ENCODE measurements around the gene SLC40A1. TPM values are rescaled to one million over a fixed set of nuclear protein-coding genes. Genes with fewer than 3 reads are reported as not detected.

SLC40A1 gene
- total RNA-seq, 1 donor from 2014 or later, result 3.1 TPM

DNA sequence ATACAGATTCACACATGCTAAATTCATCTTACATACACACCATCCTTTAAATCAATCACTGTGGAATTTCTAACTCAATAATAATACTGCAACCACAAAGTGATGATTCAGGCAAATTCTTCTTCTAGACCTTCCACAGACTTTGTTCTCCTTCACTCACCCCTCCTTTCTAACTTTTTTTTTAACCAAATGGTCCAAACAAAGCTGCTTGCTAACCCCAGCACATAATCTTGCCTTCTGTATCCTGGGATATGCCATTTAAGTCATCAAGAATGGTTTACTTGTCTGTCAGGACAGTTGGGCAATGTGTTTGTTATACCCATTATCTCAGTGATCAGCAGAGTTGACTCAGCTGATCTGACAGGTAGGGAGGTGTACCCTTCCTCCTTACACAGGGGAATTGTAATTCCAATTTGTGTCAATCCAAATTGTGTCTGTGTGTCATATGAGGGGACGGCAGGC lies 10.0 kb downstream of the SLC40A1 start:
- Histone ChIP-seq H3K9me3 (ENCODE audit: insufficient read depth, low read depth, low read length) (no peaks in the 10 kb centered on the region), H3K4me2 (ENCODE audit: low read length) (peak overlapping the region; percentile 51), H3K4me1 (ENCODE audit: insufficient read depth, low read length) (peaks cover 18% of the 10 kb centered on the region), H3K27ac (ENCODE audit: low read depth, low read length) (no peak overlapping the region), H3K27me3 (ENCODE audit: insufficient read depth, low read length) (no peaks in the 10 kb centered on the region), H3K36me3 (ENCODE audit: insufficient read depth, low read length) (no peaks in the 10 kb centered on the region), H3K9ac (ENCODE audit: low read length) (no peak overlapping the region), H4K20me1 (ENCODE audit: insufficient read depth, low read length) (no peaks in the 10 kb centered on the region), H2AFZ (ENCODE audit: low read depth, low read length) (no peak overlapping the region), H3K79me2 (ENCODE audit: insufficient read depth, low read length) (no peaks in the 10 kb centered on the region), H3K4me3 (ENCODE audit: insufficient read depth, low read depth, low read length) (no peak overlapping the region)
- peak; percentile 89 for DNase-seq (ENCODE audit: low read depth)
- Mint-ChIP-seq H3K27me3 (ENCODE audit: low read depth, unreplicated experiment) (no peaks in the 10 kb centered on the region), H3K36me3 (ENCODE audit: low read depth, unreplicated experiment) (no peaks in the 10 kb centered on the region), H3K4me3 (ENCODE audit: unreplicated experiment) (no peak overlapping the region), H3K4me1 (ENCODE audit: low read depth, unreplicated experiment) (peaks cover 12% of the 10 kb centered on the region), H3K27ac (ENCODE audit: unreplicated experiment) (no peak overlapping the region), H3K9me3 (ENCODE audit: unreplicated experiment) (peaks cover 1% of the 10 kb centered on the region)
- TF ChIP-seq, protein P1, sequence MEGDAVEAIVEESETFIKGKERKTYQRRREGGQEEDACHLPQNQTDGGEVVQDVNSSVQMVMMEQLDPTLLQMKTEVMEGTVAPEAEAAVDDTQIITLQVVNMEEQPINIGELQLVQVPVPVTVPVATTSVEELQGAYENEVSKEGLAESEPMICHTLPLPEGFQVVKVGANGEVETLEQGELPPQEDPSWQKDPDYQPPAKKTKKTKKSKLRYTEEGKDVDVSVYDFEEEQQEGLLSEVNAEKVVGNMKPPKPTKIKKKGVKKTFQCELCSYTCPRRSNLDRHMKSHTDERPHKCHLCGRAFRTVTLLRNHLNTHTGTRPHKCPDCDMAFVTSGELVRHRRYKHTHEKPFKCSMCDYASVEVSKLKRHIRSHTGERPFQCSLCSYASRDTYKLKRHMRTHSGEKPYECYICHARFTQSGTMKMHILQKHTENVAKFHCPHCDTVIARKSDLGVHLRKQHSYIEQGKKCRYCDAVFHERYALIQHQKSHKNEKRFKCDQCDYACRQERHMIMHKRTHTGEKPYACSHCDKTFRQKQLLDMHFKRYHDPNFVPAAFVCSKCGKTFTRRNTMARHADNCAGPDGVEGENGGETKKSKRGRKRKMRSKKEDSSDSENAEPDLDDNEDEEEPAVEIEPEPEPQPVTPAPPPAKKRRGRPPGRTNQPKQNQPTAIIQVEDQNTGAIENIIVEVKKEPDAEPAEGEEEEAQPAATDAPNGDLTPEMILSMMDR (IDR thresholded peaks at IDR 0.05; ENCODE audit: insufficient read depth, low read depth, low read length), result no peak
- TF ChIP-seq EZH2 (IDR thresholded peaks at IDR 0.05; ENCODE audit: insufficient read depth, low read length), result no peak
- no peak for FAIRE-seq

DNA sequence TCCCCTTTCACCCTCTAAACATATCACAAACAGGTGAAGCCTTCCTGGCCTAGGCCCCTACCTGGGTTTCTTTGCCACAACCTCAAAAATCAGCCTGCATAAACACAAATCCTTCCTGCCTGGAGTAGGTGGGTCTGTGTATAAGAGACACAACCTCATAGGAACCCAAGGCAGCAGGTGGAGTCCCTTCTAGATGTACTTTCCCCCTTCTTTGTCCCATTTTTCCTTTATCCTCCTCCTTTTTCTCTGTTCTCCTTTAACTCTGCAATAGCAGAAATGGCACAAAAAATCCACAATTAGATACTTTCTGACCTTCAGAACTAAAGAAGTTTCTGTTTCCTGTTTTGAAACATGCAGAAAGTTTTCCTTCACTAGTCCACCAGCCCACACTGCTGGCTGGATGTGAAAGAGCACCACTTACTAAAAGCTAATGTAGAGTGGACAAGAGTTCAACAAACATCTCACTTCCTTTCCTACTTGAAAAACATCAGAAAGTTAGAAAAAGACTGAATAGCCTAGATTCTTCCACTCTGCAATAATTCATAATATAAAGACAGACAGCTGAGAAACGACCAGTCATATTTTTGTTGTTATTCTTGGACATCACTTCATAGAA lies 11.2 kb downstream of the SLC40A1 start:
- TF ChIP-seq, protein P1 (IDR thresholded peaks at IDR 0.05; ENCODE audit: insufficient read depth, low read depth, low read length), result no peak
- no peak for TF ChIP-seq EZH2 (IDR thresholded peaks at IDR 0.05; ENCODE audit: insufficient read depth, low read length)

DNA sequence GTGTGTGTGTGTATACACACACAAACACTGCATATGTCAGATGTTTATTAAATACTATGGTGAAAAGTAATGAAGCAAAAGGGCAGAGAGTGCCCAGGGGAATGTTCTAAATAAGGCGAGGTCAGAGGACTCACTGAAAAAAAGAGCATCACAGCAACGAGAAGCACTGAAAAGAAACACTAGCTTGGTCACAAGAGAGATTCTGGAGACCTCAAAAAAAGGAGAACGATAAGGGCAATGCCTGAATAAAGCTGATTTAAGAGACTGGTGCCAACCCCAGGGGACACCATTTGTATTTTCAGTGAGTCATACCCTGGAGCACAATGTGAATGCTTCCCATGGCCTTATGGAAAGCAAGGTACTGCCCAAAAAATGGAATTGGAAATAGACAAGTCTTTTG lies 14.5 kb downstream of the SLC40A1 start:
- H3K79me2 ChIP-seq (ENCODE audit: insufficient read depth, low read length), result no peaks in the 10 kb centered on the region
- H3K9ac ChIP-seq (ENCODE audit: low read length), result no peak overlapping the region
- no peak overlapping the region for H3K4me3 Mint-ChIP-seq (ENCODE audit: unreplicated experiment)
- H3K27me3 ChIP-seq (ENCODE audit: insufficient read depth, low read length), result no peaks in the 10 kb centered on the region
- H3K36me3 ChIP-seq (ENCODE audit: insufficient read depth, low read length), result no peaks in the 10 kb centered on the region
- H2AFZ ChIP-seq (ENCODE audit: low read depth, low read length), result no peak overlapping the region
- H3K9me3 Mint-ChIP-seq (ENCODE audit: unreplicated experiment), result peaks cover 1% of the 10 kb centered on the region
- no peak overlapping the region for H3K27ac Mint-ChIP-seq (ENCODE audit: unreplicated experiment)
- DNase-seq (ENCODE audit: low read depth) (no peak), FAIRE-seq (no peak)
- H3K36me3 Mint-ChIP-seq (ENCODE audit: low read depth, unreplicated experiment), result peaks cover 4% of the 10 kb centered on the region
- peaks cover 12% of the 10 kb centered on the region for H3K4me1 Mint-ChIP-seq (ENCODE audit: low read depth, unreplicated experiment)
- H4K20me1 ChIP-seq (ENCODE audit: insufficient read depth, low read length), result no peaks in the 10 kb centered on the region
- no peak overlapping the region for H3K4me3 ChIP-seq (ENCODE audit: insufficient read depth, low read depth, low read length)
- no peaks in the 10 kb centered on the region for H3K27me3 Mint-ChIP-seq (ENCODE audit: low read depth, unreplicated experiment)
- TF ChIP-seq, protein P1 (IDR thresholded peaks at IDR 0.05; ENCODE audit: insufficient read depth, low read depth, low read length), result no peak
- no peak for TF ChIP-seq EZH2 (IDR thresholded peaks at IDR 0.05; ENCODE audit: insufficient read depth, low read length)
- H3K27ac ChIP-seq (ENCODE audit: low read depth, low read length), result no peak overlapping the region
- peaks cover 18% of the 10 kb centered on the region for H3K4me1 ChIP-seq (ENCODE audit: insufficient read depth, low read length)
- H3K9me3 ChIP-seq (ENCODE audit: insufficient read depth, low read depth, low read length), result no peaks in the 10 kb centered on the region
- no peak overlapping the region for H3K4me2 ChIP-seq (ENCODE audit: low read length)

More for the DNA sequence above, 11.2 kb downstream of the SLC40A1 start:
- no peaks in the 10 kb centered on the region for H4K20me1 ChIP-seq (ENCODE audit: insufficient read depth, low read length)
- peaks cover 1% of the 10 kb centered on the region for H3K9me3 Mint-ChIP-seq (ENCODE audit: unreplicated experiment)
- no peak overlapping the region for H3K4me3 ChIP-seq (ENCODE audit: insufficient read depth, low read depth, low read length)
- H3K36me3 ChIP-seq (ENCODE audit: insufficient read depth, low read length), result no peaks in the 10 kb centered on the region
- DNase-seq (ENCODE audit: low read depth) (peak; percentile 38), FAIRE-seq (no peak)
- no peak overlapping the region for H3K4me2 ChIP-seq (ENCODE audit: low read length)
- H3K9me3 ChIP-seq (ENCODE audit: insufficient read depth, low read depth, low read length), result no peaks in the 10 kb centered on the region
- H3K4me1 ChIP-seq (ENCODE audit: insufficient read depth, low read length), result peaks cover 18% of the 10 kb centered on the region
- peak overlapping the region; percentile 22 for H2AFZ ChIP-seq (ENCODE audit: low read depth, low read length)
- H3K27ac Mint-ChIP-seq (ENCODE audit: unreplicated experiment), result no peak overlapping the region
- peak overlapping the region; percentile 14 for H3K27ac ChIP-seq (ENCODE audit: low read depth, low read length)
- H3K36me3 Mint-ChIP-seq (ENCODE audit: low read depth, unreplicated experiment), result peaks cover 3% of the 10 kb centered on the region
- peaks cover 12% of the 10 kb centered on the region for H3K4me1 Mint-ChIP-seq (ENCODE audit: low read depth, unreplicated experiment)
- no peaks in the 10 kb centered on the region for H3K27me3 ChIP-seq (ENCODE audit: insufficient read depth, low read length)
- no peaks in the 10 kb centered on the region for H3K27me3 Mint-ChIP-seq (ENCODE audit: low read depth, unreplicated experiment)
- H3K79me2 ChIP-seq (ENCODE audit: insufficient read depth, low read length), result no peaks in the 10 kb centered on the region
- no peak overlapping the region for H3K4me3 Mint-ChIP-seq (ENCODE audit: unreplicated experiment)
- no peak overlapping the region for H3K9ac ChIP-seq (ENCODE audit: low read length)

Data from astrocyte (in vitro differentiated cells and primary cell).